Endodermal cell (in vitro differentiated cells): Measurements from ENCODE around the gene C16orf74. TPM values are rescaled to one million over a fixed set of nuclear protein-coding genes. Genes with fewer than 3 reads are reported as not detected.

Source experiments
- DNase-seq: peaks from one replicate; pipeline ENCODE4 v3.0.0-alpha.2; 2017
- H3K27ac ChIP-seq: 2 replicates; pipeline ENCODE4 v1.5.1; 2013; ENCODE audit warnings: mild to moderate bottlenecking, low read depth, low read length, moderate library complexity
- H3K27me3 ChIP-seq: 2 replicates; pipeline ENCODE4 v1.6.1; 2013; ENCODE audit warnings: mild to moderate bottlenecking, low read length, moderate library complexity; ENCODE audit not compliant: insufficient read depth, control insufficient read depth, poor library complexity, severe bottlenecking
- H3K36me3 ChIP-seq: 2 replicates; pipeline ENCODE4 v1.7.0; 2013; ENCODE audit warnings: mild to moderate bottlenecking, low read length, moderate library complexity; ENCODE audit not compliant: control insufficient read depth, insufficient read depth
- H3K4me1 ChIP-seq: one replicate; pipeline ENCODE4 v1.7.0; 2013; ENCODE audit warnings: low read length; ENCODE audit not compliant: control insufficient read depth, insufficient read depth
- H3K4me3 ChIP-seq: 2 replicates; pipeline ENCODE4 v1.5.1; 2013; ENCODE audit warnings: mild to moderate bottlenecking, low read length, moderate library complexity
- H3K9ac ChIP-seq: 2 replicates; pipeline ENCODE4 v1.6.1; 2013; ENCODE audit warnings: mild to moderate bottlenecking, low read length, moderate library complexity; ENCODE audit not compliant: poor library complexity, severe bottlenecking; ENCODE audit errors: extremely low read depth
- H3K9me3 ChIP-seq: 2 replicates; pipeline ENCODE4 v1.6.1; 2013; ENCODE audit warnings: mild to moderate bottlenecking, low read length, moderate library complexity; ENCODE audit not compliant: control insufficient read depth
- H3K27ac Mint-ChIP-seq: 2 replicates; pipeline ENCODE4 v1.8.0; 2020; ENCODE audit warnings: mixed read lengths
- H3K27me3 Mint-ChIP-seq: 2 replicates; pipeline ENCODE4 v1.8.0; 2021; ENCODE audit warnings: mild to moderate bottlenecking, mixed read lengths; ENCODE audit not compliant: insufficient read depth
- H3K36me3 Mint-ChIP-seq: 2 replicates; pipeline ENCODE4 v1.8.0; 2020; ENCODE audit warnings: low read depth, mixed read lengths
- H3K4me1 Mint-ChIP-seq: 2 replicates; pipeline ENCODE4 v1.8.0; 2020; ENCODE audit warnings: mixed read lengths
- H3K4me3 Mint-ChIP-seq: 2 replicates; pipeline ENCODE4 v1.8.0; 2020; ENCODE audit warnings: mild to moderate bottlenecking, moderate library complexity, mixed read lengths
- H3K9me3 Mint-ChIP-seq: 2 replicates; pipeline ENCODE4 v1.8.0; 2020; ENCODE audit warnings: mild to moderate bottlenecking, mixed read lengths
- CTCF ChIP-seq: fragments of 200-600 bp; sonication (generic); conservative IDR thresholded peaks from 2 replicates; pipeline ENCODE4 v1.5.0; 2021; ENCODE audit warnings: antibody characterized with exemption, mild to moderate bottlenecking
- WGBS, 2 experiments: methylation state at CpG; one replicate each; pipeline versions ENCODE4 v1.1.5 to v1.1.7; 2013; ENCODE audit warnings: missing lambda C conversion rate in 2 of 2, mixed read lengths in 1 of 2; ENCODE audit not compliant: insufficient coverage in 1 of 2, insufficient read length in 1 of 2; 5-methylcytosine and 5-hydroxymethylcytosine counted together
- total RNA-seq, 2 donors: library from RNA; stranded (reverse); fragmentation: NEBNext Ultra II Directional in 1 of 2; extraction: Animal tissue kit (Norgen Biotek cat#: 25700) in 1 of 2; gene quantifications; 2 replicates in 1 of 2; 3 replicates in 1 of 2; pipeline ENCODE4 v1.2.1, GENCODE V29; 2021

Gene C16orf74
- total RNA-seq, 2 donors from 2014 or later = 3.6 to 7.4 TPM

- no peaks in the 10 kb centered on the region for H3K27me3 ChIP-seq
- peaks cover 90% of the 10 kb centered on the region for H3K36me3 ChIP-seq
- H3K4me3 Mint-ChIP-seq = no peak overlapping the region
- H3K27me3 Mint-ChIP-seq = no peaks in the 10 kb centered on the region
- H3K4me1 ChIP-seq = peaks cover 2% of the 10 kb centered on the region
- TF ChIP-seq CTCF = no peak
- no peak for DNase-seq
- no peak overlapping the region for H3K27ac ChIP-seq
- no peak overlapping the region for H3K9ac ChIP-seq
- peaks cover 30% of the 10 kb centered on the region for H3K4me1 Mint-ChIP-seq
- H3K9me3 ChIP-seq = peaks cover 12% of the 10 kb centered on the region
- no peak overlapping the region for H3K4me3 ChIP-seq
- peak overlapping the region; percentile 17 for H3K27ac Mint-ChIP-seq
- H3K9me3 Mint-ChIP-seq = peaks cover 9% of the 10 kb centered on the region
- WGBS, 2 experiments = 95 to 98% methylated on average over 9 to 11 of the region's 11 CpGs
- H3K36me3 Mint-ChIP-seq = peaks cover 78% of the 10 kb centered on the region
These were observed 37.9 kb upstream of the C16orf74 start for GRCh38 chr16:85788819-85789218.

GRCh38 chr16:85785927-85786326 is 35.0 kb upstream of the C16orf74 start:
- Mint-ChIP-seq H3K27me3 (no peaks in the 10 kb centered on the region), H3K9me3 (no peaks in the 10 kb centered on the region), H3K36me3 (peaks cover 70% of the 10 kb centered on the region), H3K4me3 (no peak overlapping the region), H3K4me1 (peaks cover 30% of the 10 kb centered on the region), H3K27ac (peak overlapping the region; percentile 64)
- Histone ChIP-seq H3K27ac (no peak overlapping the region), H3K36me3 (peaks cover 87% of the 10 kb centered on the region), H3K4me1 (peaks cover 2% of the 10 kb centered on the region), H3K27me3 (no peaks in the 10 kb centered on the region), H3K4me3 (no peak overlapping the region), H3K9me3 (no peaks in the 10 kb centered on the region), H3K9ac (no peak overlapping the region)
- TF ChIP-seq CTCF = no peak
- no peak for DNase-seq
- 95 to 100% methylated on average over 1 to 2 of the region's 2 CpGs for WGBS, 2 experiments

- no peaks in the 10 kb centered on the region for H3K27me3 ChIP-seq
- no peak overlapping the region for H3K4me3 Mint-ChIP-seq
- H3K4me3 ChIP-seq = no peak overlapping the region
- H3K4me1 Mint-ChIP-seq = peaks cover 23% of the 10 kb centered on the region
- TF ChIP-seq CTCF = no peak
- no peak overlapping the region for H3K27ac Mint-ChIP-seq
- no peaks in the 10 kb centered on the region for H3K9me3 ChIP-seq
- peaks cover 70% of the 10 kb centered on the region for H3K36me3 Mint-ChIP-seq
- peaks cover 2% of the 10 kb centered on the region for H3K4me1 ChIP-seq
- peaks cover 86% of the 10 kb centered on the region for H3K36me3 ChIP-seq
- 100% methylated on average over 1 to 2 of the region's 2 CpGs for WGBS, 2 experiments
- DNase-seq = no peak
- H3K27me3 Mint-ChIP-seq = no peaks in the 10 kb centered on the region
- no peaks in the 10 kb centered on the region for H3K9me3 Mint-ChIP-seq
- no peak overlapping the region for H3K9ac ChIP-seq
- H3K27ac ChIP-seq = no peak overlapping the region
These were observed 33.9 kb upstream of the C16orf74 start for GRCh38 chr16:85784813-85785212.
